B cell (primary cell): Measurements from ENCODE around the gene TCF3. TPM values are rescaled to one million over a fixed set of nuclear protein-coding genes. Genes with fewer than 3 reads are reported as not detected.
A peak's percentile ranks its signal among the peaks of the same experiment; 100 is the strongest.

Source experiments
- ATAC-seq: fragments of 200-7000 bp; cut with Tn5 transposase; one replicate; pipeline ENCODE4 v1.10.0; 2021; ENCODE audit warnings: low read depth, mild to moderate bottlenecking, moderate number of reproducible peaks, moderate library complexity
- CTCF ChIA-PET: fragments of 350-600 bp; sonication (Branson Sonifier 250); formaldehyde crosslinking; loops from one replicate; lab custom pipeline; 2021; ENCODE audit warnings: antibody characterized with exemption, inconsistent platforms; lab: Charles Lee
- POLR2A ChIA-PET: fragments of 350-600 bp; sonication (Branson Sonifier 250); formaldehyde crosslinking; loops from one replicate; lab custom pipeline; 2021; ENCODE audit warnings: antibody characterized with exemption; lab: Charles Lee
- DNase-seq: peaks from one replicate; pipeline ENCODE4 v3.0.0; 2013
- H2AFZ ChIP-seq: 2 replicates; pipeline ENCODE4 v1.6.1; 2012; ENCODE audit warnings: mild to moderate bottlenecking, low read depth, low read length; ENCODE audit not compliant: insufficient read depth, poor library complexity, severe bottlenecking
- H3K27ac ChIP-seq, 2 donors: 1 replicate in 1 of 2; 2 replicates in 1 of 2; pipeline ENCODE4 v1.5.1; 2012 to 2013; ENCODE audit warnings: low read length in 2 of 2, mild to moderate bottlenecking in 2 of 2, moderate library complexity in 1 of 2
- H3K27me3 ChIP-seq, 4 experiments: fragments of 200-600 bp in 1 of 4; sonication (generic) in 1 of 4; replicated peaks in 1 of 4; 1 replicate in 2 of 4; 2 replicates in 2 of 4; pipeline versions ENCODE4 v1.6.1 to v1.7.0; 2013 to 2016; ENCODE audit warnings: low read length in 3 of 4, mild to moderate bottlenecking in 2 of 4, mixed read lengths in 1 of 4, moderate library complexity in 1 of 4; ENCODE audit not compliant: insufficient read depth in 4 of 4, control insufficient read depth in 3 of 4; ENCODE audit errors: control extremely low read depth in 1 of 4
- H3K36me3 ChIP-seq, 2 experiments: replicated peaks in 1 of 2; 1 replicate in 1 of 2; 2 replicates in 1 of 2; pipeline versions ENCODE4 v1.6.1 to v1.7.1; 2013; ENCODE audit warnings: low read length in 1 of 2; ENCODE audit not compliant: insufficient read depth in 2 of 2, control insufficient read depth in 1 of 2; ENCODE audit errors: control extremely low read depth in 1 of 2, extremely low read depth in 1 of 2
- H3K4me1 ChIP-seq, 2 donors: fragments of 200-600 bp in 1 of 2; sonication (generic) in 1 of 2; 1 replicate in 1 of 2; 2 replicates in 1 of 2; pipeline versions ENCODE4 v1.5.1 to v1.6.1; 2013 to 2017; ENCODE audit warnings: low read length in 2 of 2; ENCODE audit not compliant: control insufficient read depth in 2 of 2, insufficient read depth in 2 of 2
- H3K4me2 ChIP-seq: replicated peaks from 2 replicates; pipeline ENCODE3; 2012; ENCODE audit warnings: mild to moderate bottlenecking, low read depth, low read length; ENCODE audit not compliant: poor library complexity, severe bottlenecking
- H3K4me3 ChIP-seq, 5 experiments: fragments of 200-600 bp in 1 of 5; sonication (generic) in 1 of 5; 1 replicate in 3 of 5; 2 replicates in 2 of 5; pipeline versions ENCODE4 v1.5.1 to v1.7.0; 2011 to 2016; ENCODE audit warnings: low read length in 4 of 5, mild to moderate bottlenecking in 4 of 5, low read depth in 2 of 5, control low read depth in 1 of 5, moderate library complexity in 1 of 5; ENCODE audit not compliant: insufficient read depth in 1 of 5; ENCODE audit errors: control extremely low read depth in 1 of 5, extremely low read depth in 1 of 5
- H3K79me2 ChIP-seq: fragments of 200-600 bp; sonication (generic); one replicate; pipeline ENCODE4 v1.6.0; 2016; ENCODE audit warnings: low read length; ENCODE audit not compliant: control insufficient read depth, insufficient read depth
- H3K9ac ChIP-seq: fragments of 200-600 bp; sonication (generic); 2 replicates; pipeline ENCODE4 v1.6.1; 2017; ENCODE audit warnings: mild to moderate bottlenecking, low read length, moderate library complexity
- H3K9me3 ChIP-seq, 3 donors: one replicate each; pipeline versions ENCODE4 v1.6.1 to v1.7.1; 2013; ENCODE audit warnings: low read length in 2 of 3; ENCODE audit not compliant: control insufficient read depth in 2 of 3, insufficient read depth in 1 of 3; ENCODE audit errors: control extremely low read depth in 1 of 3
- H4K20me1 ChIP-seq: 2 replicates; pipeline ENCODE4 v1.6.0; 2012; ENCODE audit warnings: mild to moderate bottlenecking, low read length; ENCODE audit not compliant: insufficient read depth, control insufficient read depth, poor library complexity, severe bottlenecking
- H3K27ac Mint-ChIP-seq: one replicate; pipeline ENCODE4 v1.8.0; 2021; ENCODE audit warnings: mixed read lengths
- H3K27me3 Mint-ChIP-seq: one replicate; pipeline ENCODE4 v1.8.0; 2021; ENCODE audit warnings: mixed read lengths
- H3K4me1 Mint-ChIP-seq: one replicate; pipeline ENCODE4 v1.8.0; 2021; ENCODE audit warnings: mixed read lengths
- H3K4me3 Mint-ChIP-seq: one replicate; pipeline ENCODE4 v1.8.0; 2021; ENCODE audit warnings: mixed read lengths
- H3K9me3 Mint-ChIP-seq: one replicate; pipeline ENCODE4 v1.8.0; 2022; ENCODE audit warnings: mixed read lengths; ENCODE audit not compliant: insufficient read depth
- CTCF ChIP-seq: fragments of 200-600 bp; IDR thresholded peaks from one replicate; pipeline ENCODE4 v1.8.0; 2022; ENCODE audit warnings: antibody characterized with exemption, mild to moderate bottlenecking
- EZH2 ChIP-seq: IDR thresholded peaks from 2 replicates; pipeline ENCODE4 v1.6.1; 2012; ENCODE audit warnings: borderline replicate concordance, low read depth, mild to moderate bottlenecking, moderate library complexity, low read length; ENCODE audit not compliant: insufficient read depth, poor library complexity, severe bottlenecking
- WGBS: methylation state at CpG from one replicate; pipeline ENCODE4 v1.1.5; 2013; ENCODE audit warnings: missing lambda C conversion rate; ENCODE audit not compliant: insufficient coverage; 5-methylcytosine and 5-hydroxymethylcytosine counted together
- intact Hi-C: fragments of 100-400 bp; cut with micrococcal nuclease; formaldehyde crosslinking; loops from one replicate; pipeline ENCODE4 v1.10.0; 2022
- polyA plus RNA-seq: library from polyadenylated mRNA; depleted of rRNA; stranded (reverse); fragments of >200 nt; gene quantifications from 2 replicates; pipeline ENCODE4 v1.2.3, GENCODE V29; 2012
- total RNA-seq, 2 donors: library from RNA; stranded (reverse); fragments of 120-200 nt in 1 of 2; gene quantifications; 1 replicate in 1 of 2; 2 replicates in 1 of 2; pipeline versions ENCODE4 v1.2.3 to v1.2.4, GENCODE V29; 2013 to 2022

TCF3 gene
- total and polyA plus RNA-seq, 2 donors (not counting 1 experiment from before 2014, with no cell fraction given): 278 to 588 TPM

GRCh38 chr19:1612114-1613086, 40.0 kb downstream of the TCF3 start:
- Histone ChIP-seq H3K4me2 (no peak overlapping the region), H3K9ac (no peak overlapping the region), H3K27me3 (no peaks in the 10 kb centered on the region), H2AFZ (no peak overlapping the region), H4K20me1 (peaks cover 88% of the 10 kb centered on the region), H3K27ac (no peak overlapping the region), H3K4me1 (peaks cover 25 to 38% of the 10 kb centered on the region in 2 donors), H3K36me3 (peaks cover 0 to 69% of the 10 kb centered on the region in 2 experiments), H3K9me3 (no peaks in the 10 kb centered on the region), H3K79me2 (peaks cover 16% of the 10 kb centered on the region), H3K4me3 (no peak overlapping the region)
- no peak for TF ChIP-seq CTCF
- intact Hi-C loops: no loop called here
- WGBS: 96% methylated on average over 39 of the region's 39 CpGs
- peaks cover 31% of the 10 kb centered on the region for H3K4me1 Mint-ChIP-seq
- no peak overlapping the region for H3K4me3 Mint-ChIP-seq
- ChIA-PET CTCF (interaction anchor here (1.5 kb wide), 1 partner anchor 60 kb away, joined by 3 read pairs; no protein-coding TSS in a partner anchor), POLR2A (interaction anchor here (0.6 to 1.0 kb wide), 2 partner anchors 16 to 20 kb away, joined by 4 read pairs; partner anchors contain the start of gene MBD3)
- ATAC-seq (no peak), DNase-seq (no peak)
- peak overlapping the region; percentile 20 for H3K27ac Mint-ChIP-seq
- H3K9me3 Mint-ChIP-seq: no peaks in the 10 kb centered on the region
- no peaks in the 10 kb centered on the region for H3K27me3 Mint-ChIP-seq

- Mint-ChIP-seq H3K9me3 (no peaks in the 10 kb centered on the region), H3K4me1 (peaks cover 28% of the 10 kb centered on the region), H3K4me3 (no peak overlapping the region), H3K27me3 (no peaks in the 10 kb centered on the region), H3K27ac (no peak overlapping the region)
- TF ChIP-seq EZH2: no peak
- no peak for TF ChIP-seq CTCF
- CTCF ChIA-PET: interaction anchor here (1.5 kb wide), 1 partner anchor 61 kb away, joined by 3 read pairs; no protein-coding TSS in a partner anchor
- DNase-seq (no peak), ATAC-seq (no peak)
- intact Hi-C loops: no loop called here
- peaks cover 77% of the 10 kb centered on the region for H4K20me1 ChIP-seq
- peaks cover 9% of the 10 kb centered on the region for H3K79me2 ChIP-seq
- POLR2A ChIA-PET: interaction anchor here (0.6 kb wide), 1 partner anchor 146 kb away, joined by 13 read pairs; no protein-coding TSS in a partner anchor
- 92% methylated on average over 11 of the region's 15 CpGs for WGBS
- H3K9ac ChIP-seq: no peak overlapping the region
- no peaks in the 10 kb centered on the region for H3K9me3 ChIP-seq
- H3K4me1 ChIP-seq: peaks cover 17 to 30% of the 10 kb centered on the region in 2 donors
- no peaks in the 10 kb centered on the region for H3K27me3 ChIP-seq
- peaks cover 0 to 65% of the 10 kb centered on the region in 2 experiments for H3K36me3 ChIP-seq
- H3K27ac ChIP-seq: no peak overlapping the region
- no peak overlapping the region for H3K4me3 ChIP-seq
- H3K4me2 ChIP-seq: no peak overlapping the region
- no peak overlapping the region for H2AFZ ChIP-seq
Observed at GRCh38 chr19:1611353-1611752, 41.1 kb downstream of the TCF3 start.
